H1 (cell line): ENCODE data around the gene RHEX. TPM values are rescaled to one million over a fixed set of nuclear protein-coding genes. Genes with fewer than 3 reads are reported as not detected.

Experiments
- CBX5 ChIP-seq: fragments of 300-800, 300-1000 bp; sonication (generic); IDR thresholded peaks from 2 replicates; pipeline ENCODE4 v1.7.1; 2016; ENCODE audit warnings: antibody characterized with exemption, low read length, low read depth
- CEBPB ChIP-seq: IDR thresholded peaks from 2 replicates; pipeline ENCODE4 v1.6.1; 2012; ENCODE audit warnings: low read depth, low read length
- EGR1 ChIP-seq: IDR thresholded peaks from 2 replicates; pipeline ENCODE4 v1.6.1; 2011; ENCODE audit warnings: low read depth, low read length, borderline replicate concordance
- HDAC2 ChIP-seq, 2 experiments: fragments of 300-600 bp in 1 of 2; sonication (generic) in 1 of 2; IDR thresholded peaks; 2 replicates each; pipeline ENCODE4 v1.6.1; 2011 to 2012; ENCODE audit warnings: low read depth in 2 of 2, low read length in 2 of 2, mild to moderate bottlenecking in 2 of 2, moderate library complexity in 2 of 2, borderline replicate concordance in 1 of 2, inconsistent platforms in 1 of 2
- RFX5 ChIP-seq: IDR thresholded peaks from 2 replicates; pipeline ENCODE4 v1.6.1; 2011; ENCODE audit warnings: low read depth, low read length, improper control_type of control experiment, borderline replicate concordance
- TCF12 ChIP-seq: IDR thresholded peaks from 2 replicates; pipeline ENCODE4 v1.6.1; 2011; ENCODE audit warnings: low read depth, mild to moderate bottlenecking, low read length
- polyA plus RNA-seq, 7 experiments: library from polyadenylated mRNA; depleted of rRNA in 3 of 7; stranded (reverse) in 5 of 7; unstranded in 2 of 7; fragments of >200 nt in 5 of 7; fragments of 200-250 nt in 2 of 7; gene quantifications; 1 replicate in 5 of 7; 2 replicates in 1 of 7; 4 replicates in 1 of 7; pipeline versions ENCODE4 v1.2.1 to v1.2.3, GENCODE V29; 2011 to 2013; ENCODE audit warnings: missing spikeins in 2 of 7, mixed read lengths in 2 of 7
- total RNA-seq: library from RNA; stranded (reverse); fragmentation: NEBNext Ultra II Directional; extraction: Animal tissue kit (Norgen Biotek cat#: 25700); gene quantifications from 2 replicates; pipeline ENCODE4 v1.2.1, GENCODE V29; 2021

RHEX gene
- total and polyA plus RNA-seq, 2 of the 8 experiments (the other 6 are each of a cell fraction or from before 2014, with no cell fraction given) = not detected

GRCh38 chr1:206110820-206111219, 57.8 kb downstream of the RHEX start (continued):
- no peak for TF ChIP-seq CEBPB
- no peak for TF ChIP-seq RFX5
- no peak for TF ChIP-seq EGR1
- TF ChIP-seq TCF12 = no peak
- no peak for TF ChIP-seq HDAC2 (IDR thresholded peaks at IDR 0.05; ENCODE audit: borderline replicate concordance in 1 of 2, low read depth in 2 of 2, low read length in 2 of 2)
- no peak for TF ChIP-seq CBX5
